SK-N-SH treated with all-trans-retinoic acid at 6 μM for 48 hours (cell line): ENCODE measurements around the gene SKA3.

Source experiments
- GLIS3 ChIP-seq: fragments of 250-450 bp; sonication (Bioruptor Pico); IDR thresholded peaks from 2 replicates; pipeline ENCODE4 v1.5.0; 2020; ENCODE audit warnings: mild to moderate bottlenecking, moderate library complexity
- PATZ1 ChIP-seq: fragments of 250-450 bp; sonication (Bioruptor Pico); IDR thresholded peaks from 2 replicates; pipeline ENCODE4 v1.8.0; 2020; ENCODE audit warnings: mild to moderate bottlenecking, moderate library complexity, borderline replicate concordance
- PPARA ChIP-seq: fragments of 250-450 bp; sonication (Bioruptor Pico); IDR thresholded peaks from 2 replicates; pipeline ENCODE4 v1.5.0; 2020; ENCODE audit warnings: mild to moderate bottlenecking, borderline replicate concordance
- RARB ChIP-seq: fragments of 250-450 bp; sonication (Bioruptor Pico); IDR thresholded peaks from 2 replicates; pipeline ENCODE4 v1.8.0; 2021; ENCODE audit warnings: mild to moderate bottlenecking, moderate library complexity
- SNAI2 ChIP-seq: fragments of 250-450 bp; sonication (Bioruptor Pico); IDR thresholded peaks from 2 replicates; pipeline ENCODE4 v1.5.0; 2020; ENCODE audit warnings: mild to moderate bottlenecking, moderate library complexity
- TCF4 ChIP-seq: fragments of 250-450 bp; sonication (Bioruptor Pico); IDR thresholded peaks from 2 replicates; pipeline ENCODE4 v1.8.0; 2021; ENCODE audit warnings: mild to moderate bottlenecking, moderate library complexity, borderline replicate concordance
- TOX ChIP-seq: fragments of 250-450 bp; sonication (Bioruptor Pico); IDR thresholded peaks from 2 replicates; pipeline ENCODE4 v1.8.0; 2021; ENCODE audit warnings: mild to moderate bottlenecking, moderate library complexity, borderline replicate concordance
- ZC3H10 ChIP-seq: fragments of 250-450 bp; sonication (Bioruptor Pico); IDR thresholded peaks from 2 replicates; pipeline ENCODE4 v1.5.1; 2021; ENCODE audit warnings: mild to moderate bottlenecking, moderate library complexity
- ZFP30 ChIP-seq: fragments of 450-650 bp; formaldehyde crosslinking; IDR thresholded peaks from 2 replicates; pipeline ENCODE4 v1.5.0; 2022; ENCODE audit warnings: mild to moderate bottlenecking, moderate library complexity

GRCh38 chr13:21111546-21111945 lies 64.8 kb downstream of the SKA3 start:
- no peak for TF ChIP-seq GLIS3 (CRISPR knock-in tag)
- TF ChIP-seq TOX (CRISPR knock-in tag): no peak
- no peak for TF ChIP-seq RARB (CRISPR knock-in tag)
- TF ChIP-seq TCF4 (CRISPR knock-in tag): no peak
- no peak for TF ChIP-seq PPARA (CRISPR knock-in tag)
- TF ChIP-seq ZFP30 (CRISPR knock-in tag): no peak
- no peak for TF ChIP-seq SNAI2 (CRISPR knock-in tag)
- no peak for TF ChIP-seq PATZ1 (CRISPR knock-in tag)
- no peak for TF ChIP-seq ZC3H10 (CRISPR knock-in tag)
